H1 (cell line): Measurements from ENCODE around the gene CD38. TPM values are rescaled to one million over a fixed set of nuclear protein-coding genes. Genes with fewer than 3 reads are reported as not detected.

Source experiments
- CHD7 ChIP-seq: fragments of 300-600 bp; sonication (generic); IDR thresholded peaks from 2 replicates; pipeline ENCODE4 v1.7.1; 2012; ENCODE audit warnings: low read length, moderate library complexity, mild to moderate bottlenecking, inconsistent platforms; ENCODE audit not compliant: insufficient replicate concordance
- CREB1 ChIP-seq: IDR thresholded peaks from 2 replicates; pipeline ENCODE4 v1.6.1; 2012; ENCODE audit warnings: inconsistent platforms
- EZH2 ChIP-seq: fragments of 200-600 bp; sonication (generic); IDR thresholded peaks from 2 replicates; pipeline ENCODE4 v1.7.1; 2012; ENCODE audit warnings: low read depth, mild to moderate bottlenecking, moderate library complexity, low read length, inconsistent platforms; ENCODE audit not compliant: severe bottlenecking
- JUND ChIP-seq: IDR thresholded peaks from 2 replicates; pipeline ENCODE4 v1.6.1; 2011; ENCODE audit warnings: mild to moderate bottlenecking, improper control_type of control experiment, low read length
- POU5F1 ChIP-seq: IDR thresholded peaks from 2 replicates; pipeline ENCODE4 v1.6.1; 2011; ENCODE audit warnings: low read depth, mild to moderate bottlenecking, low read length, moderate library complexity
- RNF2 ChIP-seq: fragments of 200-900, 300-1000 bp; sonication (generic); IDR thresholded peaks from 2 replicates; pipeline ENCODE4 v1.7.1; 2016; ENCODE audit warnings: borderline replicate concordance, low read depth, mild to moderate bottlenecking, antibody characterized with exemption, low read length; ENCODE audit not compliant: poor library complexity, severe bottlenecking; ENCODE audit errors: missing control alignments
- polyA plus RNA-seq, 7 experiments: library from polyadenylated mRNA; depleted of rRNA in 3 of 7; stranded (reverse) in 5 of 7; unstranded in 2 of 7; fragments of >200 nt in 5 of 7; fragments of 200-250 nt in 2 of 7; gene quantifications; 1 replicate in 5 of 7; 2 replicates in 1 of 7; 4 replicates in 1 of 7; pipeline versions ENCODE4 v1.2.1 to v1.2.3, GENCODE V29; 2011 to 2013; ENCODE audit warnings: missing spikeins in 2 of 7, mixed read lengths in 2 of 7
- total RNA-seq: library from RNA; stranded (reverse); fragmentation: NEBNext Ultra II Directional; extraction: Animal tissue kit (Norgen Biotek cat#: 25700); gene quantifications from 2 replicates; pipeline ENCODE4 v1.2.1, GENCODE V29; 2021
- TF ChIP-seq, protein P1 (sequence below): IDR thresholded peaks from 2 replicates; pipeline ENCODE4 v1.6.1; 2012; ENCODE audit warnings: low read length, inconsistent platforms
- TF ChIP-seq, protein P2 (sequence below): IDR thresholded peaks from 2 replicates; pipeline ENCODE4 v1.6.1; 2011; ENCODE audit warnings: low read depth, mild to moderate bottlenecking, low read length; ENCODE audit not compliant: insufficient read depth
- TF ChIP-seq, protein P3 (sequence below): IDR thresholded peaks from 2 replicates; pipeline ENCODE4 v1.6.1; 2012; ENCODE audit warnings: inconsistent platforms

CD38 gene
- total and polyA plus RNA-seq, 2 of the 8 experiments (the other 6 are each of a cell fraction or from before 2014, with no cell fraction given), result 0.14 to 0.24 TPM

DNA sequence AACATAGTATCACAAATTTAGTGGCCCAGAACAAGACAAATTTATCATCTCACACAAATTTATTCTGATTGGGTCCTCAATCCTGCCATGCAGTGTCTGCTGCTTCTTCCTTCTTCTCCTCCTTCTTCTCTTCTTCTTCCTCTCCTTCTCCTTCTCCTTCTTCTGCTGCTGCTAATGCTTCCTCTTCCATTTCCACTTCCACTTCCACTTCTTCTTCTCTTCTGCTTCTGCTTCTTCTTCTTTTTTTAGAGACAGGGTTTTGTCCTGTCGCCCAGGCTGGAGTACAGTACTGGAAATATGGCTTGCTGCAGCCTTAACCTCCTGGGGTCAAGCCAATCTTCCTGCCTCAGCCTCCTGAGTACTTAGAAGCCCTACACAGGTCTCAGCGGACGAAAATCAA is 122.9 kb downstream of the CD38 start (continued):
- TF ChIP-seq CHD7 (no peak), RNF2 (no peak), POU5F1 (no peak), EZH2 (no peak), JUND (no peak), CREB1 (no peak)
- TF ChIP-seq, protein P1, sequence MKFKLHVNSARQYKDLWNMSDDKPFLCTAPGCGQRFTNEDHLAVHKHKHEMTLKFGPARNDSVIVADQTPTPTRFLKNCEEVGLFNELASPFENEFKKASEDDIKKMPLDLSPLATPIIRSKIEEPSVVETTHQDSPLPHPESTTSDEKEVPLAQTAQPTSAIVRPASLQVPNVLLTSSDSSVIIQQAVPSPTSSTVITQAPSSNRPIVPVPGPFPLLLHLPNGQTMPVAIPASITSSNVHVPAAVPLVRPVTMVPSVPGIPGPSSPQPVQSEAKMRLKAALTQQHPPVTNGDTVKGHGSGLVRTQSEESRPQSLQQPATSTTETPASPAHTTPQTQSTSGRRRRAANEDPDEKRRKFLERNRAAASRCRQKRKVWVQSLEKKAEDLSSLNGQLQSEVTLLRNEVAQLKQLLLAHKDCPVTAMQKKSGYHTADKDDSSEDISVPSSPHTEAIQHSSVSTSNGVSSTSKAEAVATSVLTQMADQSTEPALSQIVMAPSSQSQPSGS, result no peak
- TF ChIP-seq, protein P2, sequence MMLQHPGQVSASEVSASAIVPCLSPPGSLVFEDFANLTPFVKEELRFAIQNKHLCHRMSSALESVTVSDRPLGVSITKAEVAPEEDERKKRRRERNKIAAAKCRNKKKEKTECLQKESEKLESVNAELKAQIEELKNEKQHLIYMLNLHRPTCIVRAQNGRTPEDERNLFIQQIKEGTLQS, result no peak
- TF ChIP-seq, protein P3, sequence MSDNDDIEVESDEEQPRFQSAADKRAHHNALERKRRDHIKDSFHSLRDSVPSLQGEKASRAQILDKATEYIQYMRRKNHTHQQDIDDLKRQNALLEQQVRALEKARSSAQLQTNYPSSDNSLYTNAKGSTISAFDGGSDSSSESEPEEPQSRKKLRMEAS, result no peak
